Stimulated activated naive CD8-positive, alpha-beta T cell treated with anti-CD3 and anti-CD28 coated beads, Interleukin-15, Interleukin-2, amounts not matched to agents 100 ng/mL and 50 ng/mL, for 24 hours (primary cell): ENCODE data around the gene CCDC97.
A peak's percentile ranks its signal among the peaks of the same experiment; 100 is the strongest.
"Not testable (repeated sequence)": the region's sequence is repeated elsewhere in the genome, so short reads cannot be mapped to it uniquely, and the experiment has no call there.

Experiments
- H3K27ac Mint-ChIP-seq: one replicate; pipeline ENCODE4 v1.8.0; 2021; ENCODE audit warnings: mild to moderate bottlenecking, mixed read lengths
- H3K27me3 Mint-ChIP-seq: one replicate; pipeline ENCODE4 v1.8.0; 2021; ENCODE audit warnings: mixed read lengths
- H3K36me3 Mint-ChIP-seq: one replicate; pipeline ENCODE4 v1.8.0; 2021; ENCODE audit warnings: low read depth, mixed read lengths
- H3K4me1 Mint-ChIP-seq: one replicate; pipeline ENCODE4 v1.8.0; 2021; ENCODE audit warnings: low read depth, mixed read lengths
- H3K4me3 Mint-ChIP-seq: one replicate; pipeline ENCODE4 v1.8.0; 2021; ENCODE audit warnings: mild to moderate bottlenecking, mixed read lengths
- H3K9me3 Mint-ChIP-seq: one replicate; pipeline ENCODE4 v1.8.0; 2021; ENCODE audit warnings: mixed read lengths

Gene CCDC97

DNA sequence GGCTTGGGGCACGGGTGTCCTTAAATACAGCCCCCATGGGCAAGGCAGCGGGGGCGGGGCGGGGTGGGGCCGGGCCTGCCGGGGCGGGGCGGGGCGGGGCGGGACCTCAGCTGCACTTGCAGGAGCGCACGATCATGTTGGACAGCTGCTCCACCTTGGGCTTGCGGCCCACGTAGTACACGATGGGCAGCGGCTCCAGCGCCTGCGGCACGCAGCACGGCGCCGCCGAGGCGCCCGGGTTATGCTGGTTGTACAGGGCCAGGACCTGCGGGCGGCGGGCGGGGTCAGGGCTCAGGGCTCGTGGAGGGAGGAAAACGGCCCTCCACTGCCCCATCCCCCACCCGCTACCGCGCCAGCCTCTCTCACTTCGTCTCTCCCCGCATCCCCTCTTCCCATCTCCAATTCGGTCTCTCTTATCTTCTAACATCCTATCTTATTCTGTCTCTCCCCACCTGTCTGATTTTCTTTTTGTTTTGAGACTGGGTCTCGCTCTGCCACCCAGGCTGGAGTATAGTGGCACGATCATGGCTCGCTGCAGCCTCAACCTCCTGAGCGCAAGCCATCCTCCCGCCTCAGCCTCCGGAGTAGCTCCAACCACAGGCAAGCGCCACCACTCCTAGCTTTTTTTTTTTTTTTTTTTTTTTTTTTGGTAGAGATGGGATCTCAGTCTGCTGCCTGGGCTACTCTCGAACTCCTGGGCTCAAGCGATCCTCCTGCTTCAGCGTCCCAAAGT is 21.1 kb downstream of the CCDC97 start:
- H3K4me3 Mint-ChIP-seq = no peak overlapping the region
- H3K27ac Mint-ChIP-seq = no peak overlapping the region
- no peaks in the 10 kb centered on the region for H3K9me3 Mint-ChIP-seq
- H3K27me3 Mint-ChIP-seq = no peaks in the 10 kb centered on the region
- H3K36me3 Mint-ChIP-seq = peaks cover 66% of the 10 kb centered on the region
- peaks cover 71% of the 10 kb centered on the region for H3K4me1 Mint-ChIP-seq

DNA sequence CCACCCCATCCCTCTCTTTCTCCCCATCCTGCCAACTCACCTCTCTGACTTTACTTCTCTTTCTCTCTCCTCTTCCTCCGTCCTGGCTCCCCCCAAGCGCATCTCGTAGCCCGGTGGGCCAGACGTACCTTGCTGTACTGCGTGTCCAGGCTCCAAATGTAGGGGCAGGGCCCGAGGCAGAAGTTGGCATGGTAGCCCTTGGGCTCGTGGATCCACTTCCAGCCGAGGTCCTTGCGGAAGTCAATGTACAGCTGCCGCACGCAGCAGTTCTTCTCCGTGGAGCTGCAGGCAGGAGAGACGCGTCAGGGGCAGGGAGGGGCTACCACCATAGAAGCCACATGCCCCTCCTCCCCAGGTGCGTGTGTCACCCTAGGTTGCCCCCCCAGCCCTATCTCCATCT is 22.0 kb downstream of the CCDC97 start:
- Mint-ChIP-seq H3K27ac (no peak overlapping the region), H3K9me3 (no peaks in the 10 kb centered on the region), H3K4me3 (no peak overlapping the region), H3K36me3 (peaks cover 63% of the 10 kb centered on the region), H3K4me1 (peaks cover 65% of the 10 kb centered on the region), H3K27me3 (no peaks in the 10 kb centered on the region)

DNA sequence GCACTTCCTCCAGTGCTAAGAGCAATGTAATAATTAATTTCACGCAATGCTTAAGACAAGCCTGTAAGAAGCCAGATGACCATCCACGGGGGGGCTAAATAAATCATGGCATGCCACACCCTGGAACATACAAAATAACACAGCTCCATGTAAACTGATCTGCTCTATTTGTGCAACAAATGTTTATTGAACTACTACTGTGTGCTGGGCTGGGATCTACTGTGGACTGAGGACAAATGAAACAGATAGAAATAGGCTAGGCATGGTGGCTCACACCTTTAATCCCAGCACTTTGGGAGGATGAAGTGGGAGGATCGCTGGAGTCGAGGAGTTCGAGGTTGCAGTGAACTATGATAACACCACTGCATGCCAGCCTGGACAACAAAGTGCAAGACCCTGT is 22.5 kb downstream of the CCDC97 start:
- H3K27ac Mint-ChIP-seq = no peak overlapping the region
- H3K36me3 Mint-ChIP-seq = peaks cover 64% of the 10 kb centered on the region
- no peaks in the 10 kb centered on the region for H3K27me3 Mint-ChIP-seq
- no peaks in the 10 kb centered on the region for H3K9me3 Mint-ChIP-seq
- peaks cover 63% of the 10 kb centered on the region for H3K4me1 Mint-ChIP-seq
- H3K4me3 Mint-ChIP-seq = no peak overlapping the region

DNA sequence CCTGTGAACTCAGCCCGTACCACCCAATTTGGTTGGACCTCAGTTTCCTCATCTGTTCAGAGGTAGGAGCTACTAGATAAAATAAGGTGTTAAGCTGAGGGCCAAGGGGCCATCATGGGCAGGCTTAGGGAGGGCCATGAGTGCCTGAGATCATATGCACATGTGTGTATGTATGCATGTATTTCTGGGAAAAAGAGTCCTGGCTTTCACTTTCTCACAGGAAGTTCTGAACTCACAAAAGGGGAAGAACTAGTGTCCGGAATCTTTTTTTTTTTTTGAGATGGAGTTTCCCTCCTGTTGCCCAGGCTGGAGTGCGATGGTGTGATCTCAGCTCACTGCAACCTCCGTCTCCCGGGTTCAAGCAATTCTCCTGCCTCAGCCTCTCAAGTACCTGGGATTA is 24.8 kb downstream of the CCDC97 start:
- no peaks in the 10 kb centered on the region for H3K27me3 Mint-ChIP-seq
- H3K4me1 Mint-ChIP-seq = peaks cover 52% of the 10 kb centered on the region
- no peaks in the 10 kb centered on the region for H3K9me3 Mint-ChIP-seq
- no peak overlapping the region for H3K4me3 Mint-ChIP-seq
- peaks cover 60% of the 10 kb centered on the region for H3K36me3 Mint-ChIP-seq
- H3K27ac Mint-ChIP-seq = peak overlapping the region; percentile 54

DNA sequence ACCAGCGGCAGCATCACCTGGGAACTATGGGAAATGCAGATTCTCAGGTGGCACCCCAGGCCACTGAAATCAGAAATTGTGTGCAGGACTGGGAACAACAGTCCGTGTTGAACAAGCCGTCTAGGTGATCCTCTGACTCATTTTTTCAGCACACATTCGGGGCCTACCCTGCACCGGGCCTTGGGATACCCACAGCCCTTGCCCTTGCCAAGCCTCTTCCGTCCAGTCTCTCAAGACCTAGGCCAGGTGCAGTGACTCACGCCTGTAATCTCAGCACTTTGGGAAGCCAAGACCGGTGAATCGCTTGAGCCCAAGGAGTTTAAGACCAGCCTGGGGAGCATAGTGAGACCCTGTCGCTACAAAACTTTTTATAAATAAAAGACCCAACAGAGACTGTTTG is 25.5 kb downstream of the CCDC97 start:
- H3K36me3 Mint-ChIP-seq = peaks cover 61% of the 10 kb centered on the region
- no peak overlapping the region for H3K4me3 Mint-ChIP-seq
- no peaks in the 10 kb centered on the region for H3K9me3 Mint-ChIP-seq

DNA sequence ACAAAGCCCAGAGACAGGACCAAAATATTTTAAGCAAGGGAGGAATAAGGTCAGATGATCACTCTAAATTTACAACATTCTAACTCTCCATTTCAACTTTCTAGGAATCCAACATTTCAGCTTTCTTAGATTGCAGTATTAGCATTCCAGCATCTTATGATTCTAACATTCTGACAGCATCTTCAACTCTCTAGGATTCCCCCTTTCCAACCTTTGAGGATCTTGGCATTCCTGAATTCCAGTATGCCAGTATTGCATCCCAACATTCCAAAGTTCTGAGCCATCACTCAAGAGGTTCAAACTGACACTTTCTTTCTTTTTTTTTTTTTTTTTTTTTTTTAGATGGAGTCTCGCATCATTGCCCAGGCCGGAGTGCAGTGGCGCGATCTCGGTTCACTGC is 30.0 kb downstream of the CCDC97 start:
- H3K4me1 Mint-ChIP-seq = peaks cover 48% of the 10 kb centered on the region
- H3K36me3 Mint-ChIP-seq = peaks cover 59% of the 10 kb centered on the region
- no peak overlapping the region for H3K27ac Mint-ChIP-seq
- H3K27me3 Mint-ChIP-seq = no peaks in the 10 kb centered on the region
- no peaks in the 10 kb centered on the region for H3K9me3 Mint-ChIP-seq
- no peak overlapping the region for H3K4me3 Mint-ChIP-seq

More for the DNA sequence above, 25.5 kb downstream of the CCDC97 start:
- no peaks in the 10 kb centered on the region for H3K27me3 Mint-ChIP-seq
- H3K27ac Mint-ChIP-seq = peak overlapping the region; percentile 61
- H3K4me1 Mint-ChIP-seq = peaks cover 51% of the 10 kb centered on the region

DNA sequence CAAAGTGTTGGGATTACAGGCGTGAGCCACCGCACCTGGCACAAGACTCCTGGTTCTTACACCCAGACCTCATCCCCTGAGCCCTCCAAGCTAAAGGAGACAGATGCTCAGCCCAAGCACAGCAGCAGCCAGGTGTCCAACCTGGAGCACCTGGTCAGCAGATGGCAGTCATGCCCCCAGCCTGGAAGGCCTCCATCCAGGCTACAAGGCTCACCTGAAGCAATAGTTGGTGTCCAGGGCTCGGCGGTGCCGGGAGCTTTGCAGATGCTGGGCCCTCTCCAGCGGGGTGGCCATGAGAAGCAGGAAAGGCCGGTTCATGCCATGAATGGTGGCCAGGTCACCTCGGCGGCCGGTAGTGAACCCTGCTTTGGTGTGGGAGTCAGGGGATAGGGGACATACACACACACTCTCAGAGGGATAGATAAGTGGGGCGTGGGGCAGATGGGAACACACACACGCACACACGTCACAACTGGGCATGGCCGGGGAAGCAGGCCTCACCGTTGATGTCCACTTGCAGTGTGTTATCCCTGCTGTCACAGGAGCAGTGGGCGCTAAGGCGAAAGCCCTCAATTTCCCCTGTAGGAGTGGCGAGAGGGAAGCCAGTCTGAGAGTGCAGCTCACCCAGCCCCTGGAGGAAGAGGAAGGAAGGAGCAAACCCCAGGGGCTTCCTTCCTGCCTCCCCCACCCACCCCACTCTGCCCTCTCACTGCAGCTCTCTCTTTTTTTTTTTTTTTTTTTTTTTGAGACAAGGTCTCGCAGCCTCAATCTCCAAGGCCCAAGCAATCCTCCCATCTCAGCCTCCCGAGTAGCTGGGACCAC is 31.9 kb downstream of the CCDC97 start:
- H3K9me3 Mint-ChIP-seq = no peaks in the 10 kb centered on the region
- H3K27me3 Mint-ChIP-seq = no peaks in the 10 kb centered on the region
- no peak overlapping the region for H3K4me3 Mint-ChIP-seq
- H3K27ac Mint-ChIP-seq = no peak overlapping the region
- H3K4me1 Mint-ChIP-seq = peaks cover 47% of the 10 kb centered on the region
- peaks cover 67% of the 10 kb centered on the region for H3K36me3 Mint-ChIP-seq

DNA sequence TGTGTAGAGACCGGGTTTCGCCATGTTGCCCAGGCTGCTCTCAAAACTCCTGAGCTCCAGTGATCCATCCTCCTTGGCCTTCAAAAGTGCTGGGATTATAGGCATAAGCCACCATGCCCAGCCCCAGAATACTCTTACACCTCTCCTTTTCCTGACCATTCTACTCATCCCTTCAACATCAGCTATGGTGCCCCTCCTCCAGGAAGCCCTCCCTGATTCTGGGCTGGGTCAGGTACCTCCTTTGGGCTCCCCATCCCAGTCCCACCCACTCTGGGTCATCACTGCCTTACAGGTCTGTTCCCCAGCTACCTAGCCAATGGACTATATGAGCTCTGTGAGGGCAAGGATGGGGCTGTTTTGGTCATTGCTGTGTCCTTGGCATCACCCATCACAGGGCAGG is 34.2 kb downstream of the CCDC97 start:
- H3K9me3 Mint-ChIP-seq = no peaks in the 10 kb centered on the region
- H3K36me3 Mint-ChIP-seq = peaks cover 75% of the 10 kb centered on the region
- peaks cover 52% of the 10 kb centered on the region for H3K4me1 Mint-ChIP-seq
- H3K4me3 Mint-ChIP-seq = no peak overlapping the region
- no peak overlapping the region for H3K27ac Mint-ChIP-seq
- no peaks in the 10 kb centered on the region for H3K27me3 Mint-ChIP-seq

DNA sequence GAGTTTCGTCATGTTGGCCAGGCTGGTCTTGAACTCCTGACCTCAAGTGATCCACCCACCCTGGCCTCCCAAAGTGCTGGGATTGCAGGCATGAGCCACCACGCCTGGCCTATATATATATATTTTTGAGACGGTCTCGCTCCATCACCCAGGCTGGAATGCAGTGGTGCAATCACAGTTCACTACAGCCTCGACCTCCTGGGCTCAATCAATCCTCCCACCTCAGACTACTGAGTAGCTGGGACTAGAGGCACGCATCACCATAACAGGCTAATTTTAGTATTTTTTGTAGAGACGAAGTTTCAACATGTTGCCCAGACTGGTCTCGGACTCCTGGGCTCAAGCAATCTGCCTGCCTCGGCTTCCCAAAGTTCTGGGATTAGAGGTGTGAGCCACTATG is 36.9 kb downstream of the CCDC97 start:
- H3K27ac Mint-ChIP-seq, H3K4me3 Mint-ChIP-seq, H3K9me3 Mint-ChIP-seq, H3K27me3 Mint-ChIP-seq: not testable (repeated sequence)
- peaks cover 55% of the 10 kb centered on the region for H3K4me1 Mint-ChIP-seq
- peaks cover 77% of the 10 kb centered on the region for H3K36me3 Mint-ChIP-seq

DNA sequence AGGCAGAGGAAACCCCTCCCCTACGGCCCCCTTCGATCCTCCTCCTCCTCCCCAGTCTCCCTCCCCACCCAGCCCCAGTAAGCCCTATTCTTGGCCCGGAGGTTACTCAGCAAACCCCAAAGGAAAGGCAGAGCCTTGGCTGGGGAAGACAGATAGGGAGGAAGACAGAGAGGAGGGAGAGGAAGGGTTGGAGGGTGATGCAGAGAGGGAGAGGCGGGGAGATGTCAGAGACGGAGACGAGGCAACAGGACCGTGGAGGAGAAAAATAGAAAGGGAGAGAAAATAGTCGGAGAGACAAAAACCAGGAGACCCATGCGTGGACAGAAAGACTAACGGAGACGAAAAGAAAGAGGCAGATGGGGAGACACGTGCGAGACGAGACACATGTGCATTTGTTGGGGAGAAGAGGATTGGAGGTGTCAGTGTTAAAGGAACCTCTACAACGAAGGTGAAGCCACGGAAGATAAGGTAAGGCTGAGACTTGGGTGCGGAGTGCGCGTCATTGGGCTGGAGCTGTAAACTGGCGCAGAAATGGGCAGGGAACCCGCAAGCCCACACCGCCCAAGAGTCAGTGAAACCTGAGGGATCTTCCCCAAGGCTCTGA is 40.9 kb downstream of the CCDC97 start:
- H3K4me1 Mint-ChIP-seq = peaks cover 45% of the 10 kb centered on the region
- peaks cover 52% of the 10 kb centered on the region for H3K36me3 Mint-ChIP-seq
- peak overlapping the region; percentile 98 for H3K27ac Mint-ChIP-seq
- no peaks in the 10 kb centered on the region for H3K27me3 Mint-ChIP-seq
- H3K9me3 Mint-ChIP-seq = no peaks in the 10 kb centered on the region
- H3K4me3 Mint-ChIP-seq = peak overlapping the region; percentile 94

DNA sequence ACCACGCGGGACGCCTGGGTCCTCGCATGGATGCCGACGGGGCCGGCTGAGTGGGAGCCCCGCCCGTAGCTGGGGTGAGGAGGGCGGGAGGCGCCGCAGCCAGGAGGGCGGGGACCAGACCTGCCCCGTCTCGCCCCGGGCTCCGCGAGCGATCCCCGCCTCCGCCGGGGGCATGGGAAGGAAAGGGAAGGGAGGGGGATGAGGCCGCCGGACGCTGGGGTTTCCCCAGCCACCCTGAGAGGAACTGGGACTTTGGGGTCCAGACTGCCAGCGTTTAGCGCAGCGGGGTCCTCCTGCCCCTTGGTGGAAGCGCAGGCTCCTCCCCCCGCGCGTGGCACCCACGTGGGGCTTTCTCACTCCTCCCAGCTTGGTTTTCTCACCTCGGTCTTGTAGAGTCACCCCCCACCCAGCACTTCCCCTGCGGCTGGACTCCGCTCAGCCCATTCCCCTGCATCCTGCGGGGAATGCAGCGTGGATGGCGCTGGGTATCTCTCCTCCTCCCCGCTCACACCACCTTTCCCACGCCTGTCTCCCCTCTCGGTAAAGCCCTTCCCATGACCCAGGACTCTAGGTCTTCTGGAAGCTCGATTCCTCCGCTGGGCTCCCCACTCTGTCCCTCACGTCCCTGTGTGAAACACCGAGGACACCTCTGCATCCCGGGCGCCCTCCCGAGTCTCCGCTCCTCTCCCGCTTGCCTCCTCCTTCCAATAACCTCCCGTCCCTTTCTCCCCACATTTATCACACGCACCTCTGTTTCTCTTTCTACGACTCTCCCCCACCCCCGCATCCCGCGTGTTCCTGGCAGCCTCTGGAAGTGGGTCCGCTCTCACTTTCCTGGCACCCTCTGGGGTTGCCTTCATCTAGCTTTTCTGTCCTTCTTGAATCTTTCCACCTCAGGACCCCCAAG is 41.6 kb downstream of the CCDC97 start:
- Mint-ChIP-seq H3K4me1 (peaks cover 50% of the 10 kb centered on the region), H3K27me3 (no peaks in the 10 kb centered on the region), H3K36me3 (peaks cover 44% of the 10 kb centered on the region)

DNA sequence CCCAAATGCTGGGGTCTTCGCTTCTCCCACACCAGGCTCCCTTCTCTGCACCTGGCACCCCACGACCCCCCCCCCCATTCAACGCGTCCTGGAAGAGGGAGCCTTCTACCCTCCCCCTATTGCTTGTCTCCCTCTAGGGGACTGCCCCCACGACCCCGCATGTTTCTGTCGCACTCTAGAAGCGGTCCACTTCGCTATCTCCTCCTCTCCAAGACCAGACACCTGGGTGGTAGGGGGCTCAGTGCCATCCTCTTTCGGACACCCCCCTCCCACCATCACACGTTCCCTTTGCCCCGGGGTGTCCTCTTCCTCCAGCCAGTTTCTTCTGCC is 42.3 kb downstream of the CCDC97 start:
- Mint-ChIP-seq H3K36me3 (peaks cover 43% of the 10 kb centered on the region), H3K4me1 (peaks cover 56% of the 10 kb centered on the region), H3K4me3 (peak overlapping the region; percentile 94), H3K9me3 (no peaks in the 10 kb centered on the region), H3K27me3 (no peaks in the 10 kb centered on the region), H3K27ac (peak overlapping the region; percentile 99)

More for the DNA sequence above, 41.6 kb downstream of the CCDC97 start:
- no peaks in the 10 kb centered on the region for H3K9me3 Mint-ChIP-seq
- H3K4me3 Mint-ChIP-seq = peak overlapping the region; percentile 94
- H3K27ac Mint-ChIP-seq = peak overlapping the region; percentile 99

DNA sequence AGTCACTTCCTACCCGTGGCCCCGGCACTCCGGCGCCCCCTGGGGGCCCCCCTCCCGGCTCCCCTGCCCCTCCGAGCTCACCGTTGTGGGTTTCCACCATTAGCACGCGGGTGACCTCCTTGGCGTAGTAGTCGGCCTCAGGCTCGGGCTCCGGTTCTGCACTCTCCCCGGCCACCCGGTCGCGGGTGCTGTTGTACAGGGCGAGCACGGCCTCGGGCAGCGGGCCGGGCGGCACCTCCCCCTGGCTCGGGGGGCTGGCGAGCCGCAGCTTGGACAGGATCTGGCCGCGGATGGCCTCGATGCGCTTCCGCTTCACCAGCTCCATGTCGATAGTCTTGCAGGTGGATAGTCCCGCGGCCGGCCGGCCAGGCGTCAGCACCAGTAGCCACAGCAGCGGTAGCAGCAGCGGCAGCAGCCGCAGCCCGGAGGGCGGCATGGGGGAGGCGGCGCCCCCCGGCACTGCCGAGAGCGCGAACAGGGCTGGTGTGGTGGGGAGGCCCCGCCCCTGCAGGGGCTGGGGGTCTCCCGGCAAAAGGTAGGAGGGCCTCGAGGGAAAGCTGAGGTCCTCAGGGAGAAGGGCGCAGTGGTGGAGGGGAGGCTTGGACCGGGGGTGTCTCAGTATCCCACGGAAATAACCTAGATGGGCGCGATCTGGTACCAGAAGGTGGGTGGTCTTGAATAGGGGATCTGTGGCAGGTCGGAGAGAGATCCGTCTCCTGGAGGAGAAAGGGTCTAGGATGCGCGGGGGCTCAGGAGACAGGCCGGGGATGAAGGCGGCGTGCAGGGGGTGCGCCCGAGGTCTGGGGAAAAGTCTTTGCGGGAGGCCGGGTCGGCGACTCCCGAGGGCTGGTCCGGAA is 42.9 kb downstream of the CCDC97 start:
- Mint-ChIP-seq H3K36me3 (peaks cover 38% of the 10 kb centered on the region), H3K27me3 (no peaks in the 10 kb centered on the region), H3K4me1 (peaks cover 62% of the 10 kb centered on the region), H3K27ac (peak overlapping the region; percentile 99), H3K4me3 (peak overlapping the region; percentile 94), H3K9me3 (no peaks in the 10 kb centered on the region)
